Heart left ventricle (tissue), 16 donors: ENCODE data around the gene RBMS3. TPM values are rescaled to one million over a fixed set of nuclear protein-coding genes. Genes with fewer than 3 reads are reported as not detected.

ENCODE experiments used
- ATAC-seq, 4 donors: fragments of 200-7000 bp; cut with Tn5 transposase; one replicate each; pipeline ENCODE4 v1.9.1; 2020 to 2022; ENCODE audit warnings: moderate library complexity in 4 of 4, mild to moderate bottlenecking in 3 of 4, moderate number of reproducible peaks in 1 of 4
- DNase-seq, 5 donors: peaks; one replicate each; pipeline ENCODE4 v3.0.0-alpha.2; 2020
- H3K27ac ChIP-seq, 12 donors: fragments of 200-600 bp; sonication (generic) in 4 of 12; one replicate each; pipeline versions ENCODE4 v1.5.0 to v1.8.0; 2016 to 2022; ENCODE audit warnings: mild to moderate bottlenecking in 2 of 12
- H3K27me3 ChIP-seq, 9 donors: fragments of 200-600 bp; sonication (generic) in 2 of 9; one replicate each; pipeline versions ENCODE4 v1.5.1 to v1.8.0; 2016 to 2022; ENCODE audit warnings: mild to moderate bottlenecking in 3 of 9
- H3K36me3 ChIP-seq, 9 donors: fragments of 200-600 bp; sonication (generic) in 2 of 9; one replicate each; pipeline versions ENCODE4 v1.5.0 to v1.8.0; 2018 to 2022; ENCODE audit warnings: mild to moderate bottlenecking in 2 of 9
- H3K4me1 ChIP-seq, 12 donors: fragments of 200-600 bp; sonication (generic) in 4 of 12; one replicate each; pipeline versions ENCODE4 v1.5.0 to v1.8.0; 2016 to 2022; ENCODE audit warnings: mild to moderate bottlenecking in 3 of 12
- H3K4me3 ChIP-seq, 12 donors: fragments of 200-600 bp; sonication (generic) in 4 of 12; one replicate each; pipeline versions ENCODE4 v1.5.0 to v1.8.0; 2017 to 2022; ENCODE audit warnings: mild to moderate bottlenecking in 9 of 12, moderate library complexity in 4 of 12
- H3K9me3 ChIP-seq, 12 donors: fragments of 200-600 bp; sonication (generic) in 4 of 12; one replicate each; pipeline versions ENCODE4 v1.5.0 to v1.8.0; 2016 to 2022; ENCODE audit warnings: mild to moderate bottlenecking in 1 of 12
- CTCF ChIP-seq, 12 donors: fragments of 200-600 bp; sonication (generic) in 4 of 12; IDR thresholded peaks; one replicate each; pipeline versions ENCODE4 v1.5.0 to v1.8.0; 2018 to 2022; ENCODE audit warnings: antibody characterized with exemption in 12 of 12, mild to moderate bottlenecking in 5 of 12
- POLR2A ChIP-seq, 2 donors: fragments of 450-650 bp; IDR thresholded peaks; one replicate each; pipeline ENCODE4 v1.6.1; 2017; ENCODE audit warnings: antibody characterized with exemption in 2 of 2, mild to moderate bottlenecking in 2 of 2, moderate library complexity in 2 of 2
- WGBS, 4 donors: extraction: QIAGEN DNeasy Blood & Tissue Kit in 2 of 4; methylation state at CpG; one replicate each; pipeline versions ENCODE4 v1.1.5 to v1.1.7; 2013 to 2018; 5-methylcytosine and 5-hydroxymethylcytosine counted together
- intact Hi-C, 10 donors: fragments of 100-400 bp; cut with DNase I; formaldehyde crosslinking; loops; one replicate each; pipeline versions ENCODE4 v1.11.1 to v1.14.2; 2022
- polyA plus RNA-seq, 2 donors: library from polyadenylated mRNA; stranded (reverse); fragments of 200-250 nt; gene quantifications; one replicate each; pipeline ENCODE4 v1.2.3, GENCODE V29; 2013
- total RNA-seq, 9 donors: library from RNA; depleted of rRNA in 2 of 9; stranded (reverse); fragments of >200 nt in 2 of 9; fragmentation: NEBNext Ultra II Directional in 3 of 9; extraction: Animal tissue kit (Norgen Biotek cat#: 25700) in 3 of 9; gene quantifications; one replicate each; pipeline versions ENCODE4 v1.1.0 to v1.2.4, GENCODE V29; 2016 to 2023
- donor health status: ischemic (EF 13 %, LVEDD 7.1; RV severe dilation, severe dysfunction).
- donor health status: healthy with polysubstance abuse.
- donor health status: DM: no; HTN: yes; CAD: no.
- donor health status: DM: no; HTN: no; CAD: no.
- donor health status: ischemic (EF 25% LVEDD 6.9; RV normal size, moderate dysfunction).
- donor health status: ischemic (EF 25% LVEDD 5.7; RV mildly dilated, moderate dysfunction).
- donor health status: healthy.
- donor health status: DM: yes; HTN: yes; CAD: no.
- donor health status: ischemic (EF 35%, LVEDD 5.7; RV mildly dilated, moderate dysfunction).
- donor health status: nonischemic (EF 11% LVEDD 7.7; RV severe dilation, severe dysfunction).
- donor health status: DM: yes; HTN: yes; CAD: no.
- donor health status: PGD.
- donor health status: ischemic (EF 29% LVEDD 5.4; RV normal size, mild dysfunction).
- donor health status: nonischemic (EF 23%, LVEDD 6.1; RV moderate dilation, normal function).

RBMS3 gene
- total and polyA plus RNA-seq, 11 donors, result 4.8 to 35.6 (median 26.1) TPM

- no peaks in the 10 kb centered on the region for H3K9me3 ChIP-seq
- no peak for DNase-seq
- H3K27me3 ChIP-seq, result no peaks in the 10 kb centered on the region
- intact Hi-C loops, result loop anchor here in 4 of 10 donors (5.0 to 10.0 kb wide), 3 partner anchors 233 to 387 kb away; partner anchors contain the start of gene RBMS3 (in 1 of the 4)
- no peak overlapping the region for H3K4me3 ChIP-seq
- peak; percentile 39 to 62 (median 47) for ATAC-seq
- WGBS, 4 donors, result 41 to 49% (median 45%) methylated on average over 4 of the region's 4 CpGs
- no peaks in the 10 kb centered on the region for H3K36me3 ChIP-seq
- TF ChIP-seq CTCF (IDR thresholded peaks at IDR 0.05) (no peak), POLR2A (IDR thresholded peaks at IDR 0.05) (no peak)
- peaks cover 0 to 52% (median 21%) of the 10 kb centered on the region in 12 donors for H3K4me1 ChIP-seq
- peak overlapping the region in 8 of 12 donors; percentile 0 to 60 (median 39) for H3K27ac ChIP-seq
These were observed 250.8 kb downstream of the RBMS3 start for GRCh38 chr3:29531644-29532043.

GRCh38 chr3:29532473-29532872, 251.6 kb downstream of the RBMS3 start:
- Histone ChIP-seq H3K4me1 (peaks cover 0 to 52% (median 16%) of the 10 kb centered on the region in 12 donors), H3K36me3 (no peaks in the 10 kb centered on the region), H3K9me3 (no peaks in the 10 kb centered on the region), H3K27ac (peak overlapping the region in 1 of 12 donors; percentile 56), H3K27me3 (no peaks in the 10 kb centered on the region), H3K4me3 (no peak overlapping the region)
- peak in 4 of 12 donors; percentile 10 to 31 (median 20) for TF ChIP-seq CTCF (IDR thresholded peaks at IDR 0.05)
- TF ChIP-seq POLR2A (IDR thresholded peaks at IDR 0.05), result no peak
- intact Hi-C loops, result loop anchor here in 4 of 10 donors (5.0 to 10.0 kb wide), 3 partner anchors 232 to 388 kb away; partner anchors contain the start of gene RBMS3 (in 1 of the 4)
- WGBS, 4 donors, result 56 to 62% (median 61%) methylated on average over 4 of the region's 4 CpGs
- ATAC-seq (peak in 2 of 4 donors; percentile 60 to 69), DNase-seq (no peak)

GRCh38 chr3:29534006-29534405, 253.1 kb downstream of the RBMS3 start:
- ATAC-seq, result peak in 1 of 4 donors; percentile 39
- H3K27me3 ChIP-seq, result no peaks in the 10 kb centered on the region
- no peak for DNase-seq
- H3K4me3 ChIP-seq, result no peak overlapping the region
- H3K27ac ChIP-seq, result no peak overlapping the region
- no peak for TF ChIP-seq CTCF (IDR thresholded peaks at IDR 0.05)
- no peak for TF ChIP-seq POLR2A (IDR thresholded peaks at IDR 0.05)
- H3K9me3 ChIP-seq, result no peaks in the 10 kb centered on the region
- no peaks in the 10 kb centered on the region for H3K36me3 ChIP-seq
- H3K4me1 ChIP-seq, result peaks cover 0 to 65% (median 29%) of the 10 kb centered on the region in 12 donors
- intact Hi-C loops, result loop anchor here in 4 of 10 donors (5.0 to 10.0 kb wide), 3 partner anchors 231 to 389 kb away; partner anchors contain the start of gene RBMS3 (in 1 of the 4)
- 70 to 78% (median 77%) methylated on average over 3 of the region's 3 CpGs for WGBS, 4 donors

GRCh38 chr3:29536016-29536758, 255.3 kb downstream of the RBMS3 start:
- intact Hi-C loops, result loop anchor here in 5 of 10 donors (5.0 to 10.0 kb wide), 4 partner anchors 226 to 391 kb away; partner anchors contain the start of gene RBMS3 (in 1 of the 5)
- DNase-seq (no peak), ATAC-seq (no peak)
- no peaks in the 10 kb centered on the region for H3K9me3 ChIP-seq
- no peaks in the 10 kb centered on the region for H3K27me3 ChIP-seq
- WGBS, 4 donors, result 60 to 73% (median 67%) methylated on average over 4 of the region's 4 CpGs
- H3K4me3 ChIP-seq, result no peak overlapping the region
- H3K27ac ChIP-seq, result no peak overlapping the region
- TF ChIP-seq POLR2A (IDR thresholded peaks at IDR 0.05), result no peak
- no peak for TF ChIP-seq CTCF (IDR thresholded peaks at IDR 0.05)
- peaks cover 0 to 66% (median 31%) of the 10 kb centered on the region in 12 donors for H3K4me1 ChIP-seq
- H3K36me3 ChIP-seq, result no peaks in the 10 kb centered on the region
